Mesendoderm (in vitro differentiated cells): ENCODE data around the gene VPS37B.

Experiments
- DNase-seq: peaks from one replicate; pipeline ENCODE4 v3.0.0; 2013
- H2AK5ac ChIP-seq: 2 replicates; pipeline ENCODE4 v1.6.1; 2013; ENCODE audit warnings: low read length, inconsistent platforms
- H2BK120ac ChIP-seq: 2 replicates; pipeline ENCODE4 v1.6.1; 2013; ENCODE audit warnings: low read depth, mild to moderate bottlenecking, low read length, moderate library complexity, mixed read lengths
- H2BK15ac ChIP-seq: replicated peaks from 2 replicates; pipeline ENCODE4 v1.6.1; 2013; ENCODE audit warnings: low read depth, mild to moderate bottlenecking, moderate library complexity
- H2BK5ac ChIP-seq: 2 replicates; pipeline ENCODE4 v1.6.1; 2013; ENCODE audit warnings: low read length, inconsistent platforms
- H3K18ac ChIP-seq: 2 replicates; pipeline ENCODE4 v1.6.1; 2013; ENCODE audit warnings: mild to moderate bottlenecking, low read length, mixed read lengths
- H3K23ac ChIP-seq: one replicate; pipeline ENCODE4 v1.6.1; 2013; ENCODE audit warnings: low read length
- H3K27ac ChIP-seq: 2 replicates; pipeline ENCODE4 v1.5.1; 2013; ENCODE audit warnings: low read depth, mild to moderate bottlenecking, inconsistent platforms, low read length, moderate library complexity
- H3K27me3 ChIP-seq: 2 replicates; pipeline ENCODE4 v1.6.1; 2013; ENCODE audit warnings: low read length, control low read depth, mild to moderate bottlenecking, inconsistent platforms; ENCODE audit not compliant: insufficient read depth, poor library complexity
- H3K36me3 ChIP-seq: 2 replicates; pipeline ENCODE4 v1.6.1; 2013; ENCODE audit warnings: low read length, inconsistent platforms; ENCODE audit not compliant: control insufficient read depth, insufficient read depth
- H3K4ac ChIP-seq: one replicate; pipeline ENCODE4 v1.6.1; 2013; ENCODE audit warnings: low read depth, mild to moderate bottlenecking, low read length, moderate library complexity
- H3K4me1 ChIP-seq: 2 replicates; pipeline ENCODE4 v1.6.1; 2013; ENCODE audit warnings: low read depth, low read length, inconsistent platforms; ENCODE audit not compliant: control insufficient read depth
- H3K4me2 ChIP-seq: 2 replicates; pipeline ENCODE4 v1.6.1; 2013; ENCODE audit warnings: low read length
- H3K4me3 ChIP-seq: 2 replicates; pipeline ENCODE4 v1.5.1; 2013; ENCODE audit warnings: mild to moderate bottlenecking, low read length
- H3K56ac ChIP-seq: one replicate; pipeline ENCODE4 v1.6.1; 2013; ENCODE audit warnings: low read length
- H3K79me1 ChIP-seq: 2 replicates; pipeline ENCODE4 v1.6.1; 2013; ENCODE audit warnings: low read length, inconsistent platforms
- H3K79me2 ChIP-seq: 2 replicates; pipeline ENCODE4 v1.6.1; 2013; ENCODE audit warnings: mild to moderate bottlenecking, low read length; ENCODE audit not compliant: control insufficient read depth, insufficient read depth
- H3K9ac ChIP-seq: 2 replicates; pipeline ENCODE4 v1.6.1; 2013; ENCODE audit warnings: low read length, inconsistent platforms
- H4K5ac ChIP-seq: one replicate; pipeline ENCODE4 v1.6.1; 2013; ENCODE audit warnings: low read length
- H4K8ac ChIP-seq: one replicate; pipeline ENCODE4 v1.6.1; 2013; ENCODE audit warnings: low read depth, mild to moderate bottlenecking, control low read depth, low read length, moderate library complexity
- WGBS: extraction: QIAGEN DNeasy Blood & Tissue Kit; methylation state at CpG from one replicate; pipeline ENCODE4 v1.1.7; 2013; ENCODE audit warnings: low lambda C conversion rate, missing lambda C conversion rate; ENCODE audit not compliant: insufficient coverage; ENCODE audit errors: extremely low coverage; 5-methylcytosine and 5-hydroxymethylcytosine counted together

Gene VPS37B

GRCh38 chr12:122838841-122839240 is 57.1 kb downstream of the VPS37B start:
- no CpG with 5 or more reads among the region's 5 CpGs for WGBS
- Histone ChIP-seq H4K5ac (no peak overlapping the region), H3K4ac (no peak overlapping the region), H2BK5ac (no peak overlapping the region), H3K56ac (no peak overlapping the region), H2BK120ac (no peak overlapping the region), H3K79me1 (no peaks in the 10 kb centered on the region), H3K27ac (no peak overlapping the region), H3K9ac (no peak overlapping the region), H3K36me3 (no peaks in the 10 kb centered on the region), H4K8ac (no peak overlapping the region), H3K4me2 (no peak overlapping the region), H3K18ac (no peak overlapping the region), H2AK5ac (no peak overlapping the region), H3K79me2 (no peaks in the 10 kb centered on the region), H3K4me3 (no peak overlapping the region), H3K27me3 (no peaks in the 10 kb centered on the region), H3K4me1 (peaks cover 2% of the 10 kb centered on the region), H2BK15ac (no peak overlapping the region), H3K23ac (no peak overlapping the region)
- DNase-seq = no peak

GRCh38 chr12:122837306-122838265 is 58.3 kb downstream of the VPS37B start:
- Histone ChIP-seq H3K56ac (peak overlapping the region; percentile 7), H3K27ac (no peak overlapping the region)

GRCh38 chr12:122836027-122836921 is 59.6 kb downstream of the VPS37B start:
- peak; percentile 12 for DNase-seq
- peaks cover 2% of the 10 kb centered on the region for H3K4me1 ChIP-seq
- H4K8ac ChIP-seq = no peak overlapping the region
- peak overlapping the region; percentile 66 for H3K23ac ChIP-seq
- H3K27me3 ChIP-seq = no peaks in the 10 kb centered on the region
- H2BK15ac ChIP-seq = no peak overlapping the region
- no peaks in the 10 kb centered on the region for H3K36me3 ChIP-seq
- H3K4me2 ChIP-seq = peak overlapping the region; percentile 78
- WGBS = no CpG with 5 or more reads among the region's 42 CpGs
- no peak overlapping the region for H3K4ac ChIP-seq
- no peak overlapping the region for H2AK5ac ChIP-seq
- no peak overlapping the region for H2BK120ac ChIP-seq
- no peak overlapping the region for H4K5ac ChIP-seq
- no peak overlapping the region for H2BK5ac ChIP-seq
- H3K18ac ChIP-seq = peak overlapping the region; percentile 62
- H3K4me3 ChIP-seq = peak overlapping the region; percentile 27
- peak overlapping the region; percentile 49 for H3K56ac ChIP-seq
- H3K9ac ChIP-seq = peak overlapping the region; percentile 59
- no peaks in the 10 kb centered on the region for H3K79me1 ChIP-seq
- no peak overlapping the region for H3K27ac ChIP-seq
- no peaks in the 10 kb centered on the region for H3K79me2 ChIP-seq

More at GRCh38 chr12:122837306-122838265, 58.3 kb downstream of the VPS37B start:
- Histone ChIP-seq H3K79me1 (no peaks in the 10 kb centered on the region), H2BK120ac (no peak overlapping the region), H4K5ac (no peak overlapping the region), H3K27me3 (no peaks in the 10 kb centered on the region), H3K79me2 (no peaks in the 10 kb centered on the region), H3K4me1 (peaks cover 2% of the 10 kb centered on the region), H2BK15ac (no peak overlapping the region), H4K8ac (no peak overlapping the region), H3K23ac (no peak overlapping the region), H3K4me2 (no peak overlapping the region), H3K18ac (no peak overlapping the region), H2AK5ac (no peak overlapping the region), H2BK5ac (no peak overlapping the region), H3K4ac (no peak overlapping the region), H3K9ac (no peak overlapping the region), H3K4me3 (no peak overlapping the region), H3K36me3 (no peaks in the 10 kb centered on the region)
- 100% methylated on average over 1 of the region's 22 CpGs for WGBS
- no peak for DNase-seq

GRCh38 chr12:122835750-122836026 is 60.2 kb downstream of the VPS37B start:
- H3K4me1 ChIP-seq = peaks cover 2% of the 10 kb centered on the region
- no peak for DNase-seq
- no peak overlapping the region for H2BK5ac ChIP-seq
- no peak overlapping the region for H2BK120ac ChIP-seq
- peak overlapping the region; percentile 62 for H3K18ac ChIP-seq
- no peak overlapping the region for H3K23ac ChIP-seq
- no peak overlapping the region for H4K8ac ChIP-seq
- H3K4me3 ChIP-seq = peak overlapping the region; percentile 27
- no peaks in the 10 kb centered on the region for H3K79me1 ChIP-seq
- H4K5ac ChIP-seq = no peak overlapping the region
- H3K36me3 ChIP-seq = no peaks in the 10 kb centered on the region
- no peak overlapping the region for H2BK15ac ChIP-seq
- peak overlapping the region; percentile 59 for H3K9ac ChIP-seq
- no peak overlapping the region for H2AK5ac ChIP-seq
- peak overlapping the region; percentile 78 for H3K4me2 ChIP-seq
- H3K4ac ChIP-seq = no peak overlapping the region
- H3K27ac ChIP-seq = no peak overlapping the region
- no peaks in the 10 kb centered on the region for H3K27me3 ChIP-seq
- WGBS = no CpG with 5 or more reads among the region's 43 CpGs
- no peaks in the 10 kb centered on the region for H3K79me2 ChIP-seq
- H3K56ac ChIP-seq = peak overlapping the region; percentile 18

- Histone ChIP-seq H3K56ac (peak within 1 kb of the TSS; percentile 79), H3K79me2 (no peaks in the 10 kb centered on the region), H3K27me3 (no peaks in the 10 kb centered on the region), H3K18ac (peak within 1 kb of the TSS; percentile 62), H2BK15ac (no peak within 1 kb of the TSS), H2BK5ac (no peak within 1 kb of the TSS), H3K4me3 (peak within 1 kb of the TSS; percentile 27), H4K5ac (no peak within 1 kb of the TSS), H2AK5ac (no peak within 1 kb of the TSS), H2BK120ac (no peak within 1 kb of the TSS), H3K4me2 (peak within 1 kb of the TSS; percentile 78), H3K27ac (no peak within 1 kb of the TSS), H3K4me1 (peaks cover 2% of the 10 kb centered on the region), H3K36me3 (no peaks in the 10 kb centered on the region), H4K8ac (no peak within 1 kb of the TSS), H3K9ac (peak within 1 kb of the TSS; percentile 59), H3K23ac (peak within 1 kb of the TSS; percentile 66), H3K79me1 (no peaks in the 10 kb centered on the region), H3K4ac (no peak within 1 kb of the TSS)
- DNase-seq = peak; percentile 23
- no CpG with 5 or more reads among the region's 85 CpGs for WGBS
Measured at GRCh38 chr12:122834921-122835749, 60.8 kb downstream of the VPS37B start, which contains the start of gene HIP1R. HIP1R (plus strand) TSS chr12:122835457; CDS start chr12:122835551, 94 bp downstream.
